Measurements from ENCODE around the gene CCDC92. TPM values are rescaled to one million over a fixed set of nuclear protein-coding genes. Genes with fewer than 3 reads are reported as not detected.

The CCDC92 gene
- total and polyA plus RNA-seq, 2 of the 8 experiments (the other 6 are each of a cell fraction or from before 2014, with no cell fraction given): 0.43 to 0.51 TPM

DNA sequence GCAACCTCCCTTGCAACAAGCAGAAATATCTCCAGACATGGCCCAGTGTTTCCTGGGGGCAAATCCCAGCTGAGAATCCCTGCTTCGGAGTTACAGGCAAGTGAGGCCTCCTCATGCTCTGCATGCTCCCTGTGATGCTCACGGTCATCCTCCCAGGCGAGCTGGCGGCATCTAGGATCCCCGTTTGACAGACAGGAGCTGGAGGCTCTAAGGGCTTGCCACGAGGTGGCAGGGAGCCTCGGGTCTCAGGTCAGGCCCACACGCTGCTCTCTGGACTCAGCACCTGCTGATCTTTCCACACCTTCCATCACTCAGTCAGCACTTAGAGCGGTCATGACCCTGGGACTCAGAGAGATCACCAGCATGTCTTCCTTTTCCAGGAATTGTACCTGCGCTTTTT, 79.8 kb downstream of the CCDC92 start:
- H4K8ac ChIP-seq (ENCODE audit: extremely low read depth, insufficient read depth, low read length): no peak overlapping the region
- no peaks in the 10 kb centered on the region for H3K36me3 ChIP-seq (ENCODE audit: control insufficient read depth in 2 of 4, insufficient read depth in 4 of 4, low read length in 3 of 4)
- peaks cover 0 to 6% (median 1%) of the 10 kb centered on the region in 4 experiments; a peak in 4 of 7 replicates for H3K4me1 ChIP-seq (replicated peaks in 1 of 4; ENCODE audit: control insufficient read depth in 3 of 4, insufficient read depth in 4 of 4, low read length in 3 of 4)
- no peak overlapping the region for H3K27ac ChIP-seq (ENCODE audit: low read depth, low read length)
- H4K5ac ChIP-seq (ENCODE audit: insufficient read length, low read depth, low read length): no peak overlapping the region
- no peak for FAIRE-seq
- no peak overlapping the region for H2AFZ ChIP-seq (ENCODE audit: low read length)
- H3K4me3 ChIP-seq (ENCODE audit: extremely low read depth in 1 of 4, insufficient read depth in 2 of 4, low read depth in 3 of 4, low read length in 4 of 4): no peak overlapping the region
- no peaks in the 10 kb centered on the region for H3K9me3 ChIP-seq (ENCODE audit: insufficient read depth in 2 of 2, low read depth in 1 of 2, low read length in 1 of 2)
- H3K79me2 ChIP-seq (ENCODE audit: control insufficient read depth in 1 of 2, insufficient read depth in 2 of 2, low read length in 2 of 2): no peaks in the 10 kb centered on the region
- ChIA-PET POLR2A (ENCODE audit: partially characterized antibody) (no interaction called here), CTCF (ENCODE audit: partially characterized antibody) (interaction anchor here (6.1 kb wide), 1 partner anchor 12 kb away, joined by 35 read pairs; no protein-coding TSS in a partner anchor)
- H2BK15ac ChIP-seq (ENCODE audit: low read length): no peak overlapping the region
- H3K23ac ChIP-seq (ENCODE audit: insufficient read length): no peak overlapping the region
- H2BK5ac ChIP-seq (ENCODE audit: low read depth, low read length): no peak overlapping the region
- H3K27me3 ChIP-seq (replicated peaks in 1 of 4; ENCODE audit: control insufficient read depth in 3 of 4, extremely low read depth in 1 of 4, insufficient read depth in 3 of 4, low read length in 3 of 4): 0 out of 7 replicates have a peak, but pooled peaks cover 0 to 3% (median 0%) of the 10 kb centered on the region in 4 experiments
- H4K20me1 ChIP-seq (replicated peaks in 1 of 2; ENCODE audit: control insufficient read depth in 1 of 2, insufficient read depth in 2 of 2, low read length in 2 of 2): no peaks in the 10 kb centered on the region
- H3K79me1 ChIP-seq (ENCODE audit: low read depth, low read length): no peaks in the 10 kb centered on the region
- H3K18ac ChIP-seq (ENCODE audit: extremely low read depth, low read length): no peak overlapping the region
- no peak overlapping the region for H3K14ac ChIP-seq (ENCODE audit: insufficient read length)
- no peak overlapping the region for H3K9ac ChIP-seq (replicated peaks in 1 of 4; ENCODE audit: extremely low read depth in 1 of 4, low read depth in 3 of 4, low read length in 3 of 4)
- no peak overlapping the region for H4K91ac ChIP-seq (replicated peaks; ENCODE audit: insufficient read length, low read length)
- no peak overlapping the region for H2AK5ac ChIP-seq (ENCODE audit: low read depth, low read length)
- H2BK20ac ChIP-seq (ENCODE audit: low read length): no peak overlapping the region
- no peaks in the 10 kb centered on the region; the same call in 1 of the 2 replicates for H3K23me2 ChIP-seq (ENCODE audit: low read depth, low read length)
- 89% methylated on average over 9 of the region's 10 CpGs; no CpG with 5 or more reads in 1 of the 2 experiments for WGBS, 2 experiments (ENCODE audit: extremely low coverage in 1 of 2, insufficient coverage in 1 of 2, insufficient read length in 1 of 2, insufficient replicate concordance in 2 of 2, low coverage in 1 of 2, low lambda C conversion rate in 2 of 2, missing lambda C conversion rate in 1 of 2)
- H3K56ac ChIP-seq (replicated peaks; ENCODE audit: insufficient read length, low read depth, low read length): no peak overlapping the region
- H2BK120ac ChIP-seq (replicated peaks; ENCODE audit: low read depth, low read length): no peak overlapping the region
- H3K4ac ChIP-seq (replicated peaks; ENCODE audit: insufficient read length, low read depth, low read length): no peak overlapping the region
- no peak overlapping the region for H3K4me2 ChIP-seq (ENCODE audit: insufficient read depth in 1 of 2, low read depth in 2 of 2, low read length in 2 of 2)
- TF ChIP-seq RBBP5 (IDR thresholded peaks at IDR 0.05; ENCODE audit: borderline replicate concordance, low read depth, low read length): no peak
- TF ChIP-seq CTBP2 (IDR thresholded peaks at IDR 0.05; ENCODE audit: borderline replicate concordance, insufficient read depth, insufficient read length, low read length): no peak
- H2BK12ac ChIP-seq (ENCODE audit: low read depth, low read length): no peak overlapping the region
- DNase-seq (ENCODE audit: low read depth in 1 of 2, low spot score in 2 of 2): no peak
